SK-N-SH (cell line): Measurements from ENCODE around the gene COL5A1. TPM values are rescaled to one million over a fixed set of nuclear protein-coding genes. Genes with fewer than 3 reads are reported as not detected.

Source experiments
- CTCF ChIA-PET: fragments of 300-600, 350-600 bp; formaldehyde crosslinking; extraction: SDS; loops from one replicate; lab custom pipeline; 2021; lab: Yijun Ruan, JAX
- POLR2A ChIA-PET: fragments of 350-600 bp; sonication (Branson Sonifier 250); formaldehyde crosslinking; extraction: SDS; loops from one replicate; lab custom pipeline; 2020; ENCODE audit warnings: antibody characterized with exemption, inconsistent platforms; lab: Yijun Ruan, JAX
- DNase-seq: peaks from one replicate; pipeline ENCODE4 v3.0.0; 2012
- H2AFZ ChIP-seq: fragments of 200-600 bp; sonication (generic); 2 replicates; pipeline ENCODE4 v1.8.1; 2016; ENCODE audit warnings: antibody characterized with exemption, mild to moderate bottlenecking, low read depth
- H3F3A ChIP-seq: fragments of 200-600 bp; sonication (generic); replicated peaks from 2 replicates; pipeline ENCODE3; 2016; ENCODE audit warnings: antibody characterized with exemption, mild to moderate bottlenecking; ENCODE audit not compliant: insufficient read depth
- H3K27ac ChIP-seq, 2 experiments: fragments of 200-500 bp in 1 of 2; fragments of 200-600 bp in 1 of 2; sonication (Bioruptor generic) in 1 of 2; sonication (generic), shearing (Covaris generic) in 1 of 2; 2 replicates each; pipeline versions ENCODE4 v1.5.1 to v1.6.1; 2014 to 2016; ENCODE audit warnings: low read depth in 2 of 2, inconsistent platforms in 1 of 2, low read length in 1 of 2, mild to moderate bottlenecking in 1 of 2, mixed read lengths in 1 of 2
- H3K27me3 ChIP-seq: fragments of 200-600 bp; sonication (generic), shearing (Covaris generic); 2 replicates; pipeline ENCODE4 v1.6.1; 2016; ENCODE audit warnings: mixed run types; ENCODE audit not compliant: insufficient read depth
- H3K36me3 ChIP-seq, 2 experiments: fragments of 200-500 bp in 1 of 2; fragments of 200-600 bp in 1 of 2; sonication (Bioruptor generic) in 1 of 2; sonication (generic) in 1 of 2; replicated peaks in 1 of 2; 2 replicates each; pipeline versions ENCODE3 to v1.5.1; 2014 to 2016; ENCODE audit warnings: low read length in 1 of 2, mild to moderate bottlenecking in 1 of 2; ENCODE audit not compliant: insufficient read depth in 2 of 2, control insufficient read depth in 1 of 2
- H3K4me1 ChIP-seq, 2 experiments: fragments of 200-500 bp in 1 of 2; fragments of 200-600 bp in 1 of 2; sonication (Bioruptor generic) in 1 of 2; sonication (generic), shearing (Covaris generic) in 1 of 2; 2 replicates each; pipeline versions ENCODE4 v1.5.1 to v1.6.1; 2014 to 2016; ENCODE audit warnings: low read depth in 1 of 2, low read length in 1 of 2, mixed run types in 1 of 2; ENCODE audit not compliant: insufficient read depth in 2 of 2, control insufficient read depth in 1 of 2
- H3K4me2 ChIP-seq: fragments of 200-600 bp; sonication (generic), shearing (Covaris generic); 2 replicates; pipeline ENCODE4 v1.6.1; 2017; ENCODE audit warnings: mixed run types
- H3K4me3 ChIP-seq, 2 experiments: fragments of 200-500 bp in 1 of 2; fragments of 200-600 bp in 1 of 2; sonication (Bioruptor generic) in 1 of 2; sonication (generic), shearing (Covaris generic) in 1 of 2; 2 replicates each; pipeline versions ENCODE4 v1.5.1 to v1.8.1; 2014 to 2016; ENCODE audit warnings: low read depth in 2 of 2, inconsistent platforms in 1 of 2, low read length in 1 of 2, mild to moderate bottlenecking in 1 of 2, mixed read lengths in 1 of 2, moderate library complexity in 1 of 2
- H3K79me2 ChIP-seq: fragments of 200-600 bp; sonication (generic); 2 replicates; pipeline ENCODE4 v1.8.1; 2017; ENCODE audit warnings: mild to moderate bottlenecking; ENCODE audit not compliant: insufficient read depth
- H3K9ac ChIP-seq: fragments of 200-600 bp; sonication (generic); 2 replicates; pipeline ENCODE4 v1.6.1; 2017; ENCODE audit warnings: mixed run types
- H3K9me2 ChIP-seq: fragments of 200-600 bp; sonication (generic); 2 replicates; pipeline ENCODE4 v1.6.1; 2017; ENCODE audit warnings: mixed run types
- H3K9me3 ChIP-seq: fragments of 200-600 bp; sonication (generic); 2 replicates; pipeline ENCODE4 v1.6.1; 2017; ENCODE audit warnings: mixed run types, mild to moderate bottlenecking, moderate library complexity
- H4K20me1 ChIP-seq: fragments of 200-600 bp; sonication (generic); 2 replicates; pipeline ENCODE4 v1.6.1; 2017; ENCODE audit warnings: mild to moderate bottlenecking, mixed run types; ENCODE audit not compliant: insufficient read depth
- CHD2 ChIP-seq: fragments of 150-350 bp; IDR thresholded peaks from 2 replicates; pipeline ENCODE4 v1.6.1; 2018; ENCODE audit warnings: low read length; ENCODE audit not compliant: partially characterized antibody
- EP300 ChIP-seq, 2 experiments: IDR thresholded peaks; 2 replicates each; pipeline versions ENCODE4 v1.4.0 to v1.6.1; 2012; ENCODE audit warnings: borderline replicate concordance in 1 of 2, low read depth in 1 of 2, low read length in 1 of 2
- FOXM1 ChIP-seq: IDR thresholded peaks from 2 replicates; pipeline ENCODE4 v1.4.0; 2012; ENCODE audit warnings: low read depth, mild to moderate bottlenecking
- GABPA ChIP-seq: IDR thresholded peaks from 2 replicates; pipeline ENCODE4 v1.4.0; 2012; ENCODE audit warnings: low read depth, mild to moderate bottlenecking
- GATA2 ChIP-seq: sonication (generic); formaldehyde crosslinking; IDR thresholded peaks from 2 replicates; pipeline ENCODE4 v1.5.0; 2020; ENCODE audit warnings: mild to moderate bottlenecking, missing genetic modification reagents
- JUND ChIP-seq: IDR thresholded peaks from 2 replicates; pipeline ENCODE4 v1.4.0; 2012
- MEF2A ChIP-seq: IDR thresholded peaks from 2 replicates; pipeline ENCODE4 v1.4.0; 2012; ENCODE audit warnings: low read depth, borderline replicate concordance
- MXI1 ChIP-seq: IDR thresholded peaks from 2 replicates; pipeline ENCODE4 v1.6.1; 2012; ENCODE audit warnings: mild to moderate bottlenecking, low read depth, low read length, improper control_type of control experiment
- NRF1 ChIP-seq: IDR thresholded peaks from 2 replicates; pipeline ENCODE4 v1.6.1; 2012; ENCODE audit warnings: low read depth, mild to moderate bottlenecking, low read length
- POLR2AphosphoS5 ChIP-seq: IDR thresholded peaks from 2 replicates; pipeline ENCODE4 v1.6.1; 2012; ENCODE audit warnings: low read depth, low read length
- RXRA ChIP-seq: IDR thresholded peaks from 2 replicates; pipeline ENCODE4 v1.4.0; 2012; ENCODE audit warnings: low read depth, mild to moderate bottlenecking, borderline replicate concordance
- SIN3A ChIP-seq: IDR thresholded peaks from 2 replicates; pipeline ENCODE4 v1.6.1; 2012; ENCODE audit warnings: low read depth, mild to moderate bottlenecking, low read length, moderate library complexity, borderline replicate concordance
- TCF12 ChIP-seq: IDR thresholded peaks from 2 replicates; pipeline ENCODE4 v1.4.0; 2012
- YY1 ChIP-seq: IDR thresholded peaks from 2 replicates; pipeline ENCODE4 v1.4.0; 2012; ENCODE audit warnings: low read depth, mild to moderate bottlenecking
- WGBS: methylation state at CpG from one replicate; pipeline ENCODE4 v1.1.6; 2017; ENCODE audit warnings: low lambda C conversion rate; 5-methylcytosine and 5-hydroxymethylcytosine counted together
- polyA plus RNA-seq, 3 experiments: library from polyadenylated mRNA; depleted of rRNA; stranded (reverse); fragments of >200 nt; gene quantifications; 2 replicates each; pipeline ENCODE4 v1.2.3, GENCODE V29; 2012
- TF ChIP-seq, protein P1 (sequence below): IDR thresholded peaks from 2 replicates; pipeline ENCODE4 v1.4.0; 2012; ENCODE audit warnings: low read depth, borderline replicate concordance
- TF ChIP-seq, protein P2 (sequence below): IDR thresholded peaks from 2 replicates; pipeline ENCODE4 v1.4.0; 2012; ENCODE audit warnings: low read depth
- TF ChIP-seq, protein P3 (sequence below): fragments of 200-600 bp; sonication (generic); IDR thresholded peaks from 2 replicates; pipeline ENCODE4 v1.6.1; 2017; ENCODE audit warnings: antibody characterized with exemption, mild to moderate bottlenecking, moderate library complexity
- TF ChIP-seq, protein P4 (sequence below): fragments of 150-350 bp; IDR thresholded peaks from 2 replicates; pipeline ENCODE4 v1.6.1; 2016; ENCODE audit warnings: mild to moderate bottlenecking, low read depth, low read length
- TF ChIP-seq, protein P5 (sequence below): fragments of 150-350 bp; IDR thresholded peaks from 2 replicates; pipeline ENCODE4 v1.6.1; 2017; ENCODE audit warnings: antibody characterized with exemption, low read length, low read depth, borderline replicate concordance

The COL5A1 gene
- polyA plus RNA-seq, 1 of the 3 experiments (the other 2 are of a cell fraction), result 73.8 TPM

DNA sequence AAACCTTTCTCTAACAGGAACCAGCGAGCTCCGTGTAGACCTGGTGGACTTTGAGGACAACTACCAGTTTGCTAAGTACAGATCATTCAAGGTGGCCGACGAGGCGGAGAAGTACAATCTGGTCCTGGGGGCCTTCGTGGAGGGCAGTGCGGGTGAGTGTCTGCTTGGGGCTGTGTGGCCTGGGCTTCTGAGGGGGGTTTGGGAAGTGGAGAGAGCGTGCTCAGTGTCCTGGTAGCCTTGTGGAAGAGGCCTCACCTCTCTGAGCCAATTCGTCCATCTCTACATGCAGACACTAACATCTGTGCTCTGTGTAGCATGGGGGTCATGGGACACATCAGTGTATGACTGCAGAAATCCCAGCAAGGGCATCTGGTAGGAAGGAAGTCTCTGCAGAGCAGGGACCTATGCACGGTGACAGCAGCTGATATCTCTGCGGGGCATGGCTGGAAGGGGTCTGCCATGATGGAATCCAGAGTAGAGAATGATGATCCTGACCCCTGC lies 244.9 kb downstream of the COL5A1 start (continued):
- no peak for TF ChIP-seq NRF1
- TF ChIP-seq SIN3A, result no peak
- TF ChIP-seq, protein P1, sequence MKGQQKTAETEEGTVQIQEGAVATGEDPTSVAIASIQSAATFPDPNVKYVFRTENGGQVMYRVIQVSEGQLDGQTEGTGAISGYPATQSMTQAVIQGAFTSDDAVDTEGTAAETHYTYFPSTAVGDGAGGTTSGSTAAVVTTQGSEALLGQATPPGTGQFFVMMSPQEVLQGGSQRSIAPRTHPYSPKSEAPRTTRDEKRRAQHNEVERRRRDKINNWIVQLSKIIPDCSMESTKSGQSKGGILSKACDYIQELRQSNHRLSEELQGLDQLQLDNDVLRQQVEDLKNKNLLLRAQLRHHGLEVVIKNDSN, result no peak
- TF ChIP-seq JUND, result no peak
- no peak for TF ChIP-seq CHD2
- no peak for TF ChIP-seq RXRA

DNA sequence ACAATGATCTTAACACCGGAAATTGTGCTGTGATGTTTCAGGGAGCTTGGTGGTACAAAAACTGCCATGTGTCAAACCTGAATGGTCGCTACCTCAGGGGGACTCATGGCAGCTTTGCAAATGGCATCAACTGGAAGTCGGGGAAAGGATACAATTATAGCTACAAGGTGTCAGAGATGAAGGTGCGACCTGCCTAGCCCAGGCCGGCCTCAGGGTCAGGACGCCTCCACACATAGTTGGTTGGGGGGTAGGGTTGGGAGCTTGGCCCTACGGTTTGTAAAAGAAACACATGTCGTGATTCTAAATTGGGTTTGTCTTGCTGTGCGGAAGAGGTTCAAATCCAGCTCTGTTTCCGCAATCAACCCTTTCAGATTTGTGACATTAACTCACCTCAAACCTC lies 245.6 kb downstream of the COL5A1 start:
- WGBS, result 62% methylated on average over 9 of the region's 10 CpGs

More for the DNA sequence above, 245.6 kb downstream of the COL5A1 start:
- Histone ChIP-seq H4K20me1 (no peaks in the 10 kb centered on the region), H3K4me1 (no peaks in the 10 kb centered on the region), H3K36me3 (no peaks in the 10 kb centered on the region), H3K27me3 (peaks cover 7% of the 10 kb centered on the region; the same call in 1 of the 2 replicates), H3K9me3 (no peaks in the 10 kb centered on the region), H3K9ac (no peak overlapping the region), H3K4me2 (no peak overlapping the region), H3K79me2 (no peaks in the 10 kb centered on the region), H2AFZ (no peak overlapping the region), H3K4me3 (no peak overlapping the region), H3K9me2 (no peaks in the 10 kb centered on the region), H3K27ac (no peak overlapping the region), H3F3A (no peaks in the 10 kb centered on the region)
- no peak for DNase-seq
- ChIA-PET CTCF (no interaction called here), POLR2A (no interaction called here)
- TF ChIP-seq, protein P2, sequence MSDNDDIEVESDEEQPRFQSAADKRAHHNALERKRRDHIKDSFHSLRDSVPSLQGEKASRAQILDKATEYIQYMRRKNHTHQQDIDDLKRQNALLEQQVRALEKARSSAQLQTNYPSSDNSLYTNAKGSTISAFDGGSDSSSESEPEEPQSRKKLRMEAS, result no peak
- TF ChIP-seq YY1, result no peak
- TF ChIP-seq, protein P3, sequence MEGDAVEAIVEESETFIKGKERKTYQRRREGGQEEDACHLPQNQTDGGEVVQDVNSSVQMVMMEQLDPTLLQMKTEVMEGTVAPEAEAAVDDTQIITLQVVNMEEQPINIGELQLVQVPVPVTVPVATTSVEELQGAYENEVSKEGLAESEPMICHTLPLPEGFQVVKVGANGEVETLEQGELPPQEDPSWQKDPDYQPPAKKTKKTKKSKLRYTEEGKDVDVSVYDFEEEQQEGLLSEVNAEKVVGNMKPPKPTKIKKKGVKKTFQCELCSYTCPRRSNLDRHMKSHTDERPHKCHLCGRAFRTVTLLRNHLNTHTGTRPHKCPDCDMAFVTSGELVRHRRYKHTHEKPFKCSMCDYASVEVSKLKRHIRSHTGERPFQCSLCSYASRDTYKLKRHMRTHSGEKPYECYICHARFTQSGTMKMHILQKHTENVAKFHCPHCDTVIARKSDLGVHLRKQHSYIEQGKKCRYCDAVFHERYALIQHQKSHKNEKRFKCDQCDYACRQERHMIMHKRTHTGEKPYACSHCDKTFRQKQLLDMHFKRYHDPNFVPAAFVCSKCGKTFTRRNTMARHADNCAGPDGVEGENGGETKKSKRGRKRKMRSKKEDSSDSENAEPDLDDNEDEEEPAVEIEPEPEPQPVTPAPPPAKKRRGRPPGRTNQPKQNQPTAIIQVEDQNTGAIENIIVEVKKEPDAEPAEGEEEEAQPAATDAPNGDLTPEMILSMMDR, result no peak
- TF ChIP-seq EP300 (IDR thresholded peaks at IDR 0.05; ENCODE audit: borderline replicate concordance in 1 of 2, low read depth in 1 of 2, low read length in 1 of 2), result no peak
- no peak for TF ChIP-seq FOXM1
- TF ChIP-seq POLR2AphosphoS5, result no peak
- TF ChIP-seq MXI1, result no peak
- no peak for TF ChIP-seq MEF2A
- no peak for TF ChIP-seq CHD2
- no peak for TF ChIP-seq TCF12
- no peak for TF ChIP-seq SIN3A
- TF ChIP-seq, protein P4, sequence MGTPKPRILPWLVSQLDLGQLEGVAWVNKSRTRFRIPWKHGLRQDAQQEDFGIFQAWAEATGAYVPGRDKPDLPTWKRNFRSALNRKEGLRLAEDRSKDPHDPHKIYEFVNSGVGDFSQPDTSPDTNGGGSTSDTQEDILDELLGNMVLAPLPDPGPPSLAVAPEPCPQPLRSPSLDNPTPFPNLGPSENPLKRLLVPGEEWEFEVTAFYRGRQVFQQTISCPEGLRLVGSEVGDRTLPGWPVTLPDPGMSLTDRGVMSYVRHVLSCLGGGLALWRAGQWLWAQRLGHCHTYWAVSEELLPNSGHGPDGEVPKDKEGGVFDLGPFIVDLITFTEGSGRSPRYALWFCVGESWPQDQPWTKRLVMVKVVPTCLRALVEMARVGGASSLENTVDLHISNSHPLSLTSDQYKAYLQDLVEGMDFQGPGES, result no peak
- no peak for TF ChIP-seq JUND
- no peak for TF ChIP-seq GATA2 (CRISPR knock-in tag)
- TF ChIP-seq GABPA, result no peak
- TF ChIP-seq, protein P5, sequence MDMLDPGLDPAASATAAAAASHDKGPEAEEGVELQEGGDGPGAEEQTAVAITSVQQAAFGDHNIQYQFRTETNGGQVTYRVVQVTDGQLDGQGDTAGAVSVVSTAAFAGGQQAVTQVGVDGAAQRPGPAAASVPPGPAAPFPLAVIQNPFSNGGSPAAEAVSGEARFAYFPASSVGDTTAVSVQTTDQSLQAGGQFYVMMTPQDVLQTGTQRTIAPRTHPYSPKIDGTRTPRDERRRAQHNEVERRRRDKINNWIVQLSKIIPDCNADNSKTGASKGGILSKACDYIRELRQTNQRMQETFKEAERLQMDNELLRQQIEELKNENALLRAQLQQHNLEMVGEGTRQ, result no peak
